Gastrocnemius medialis (tissue), 4 donors: ENCODE data around the gene GALNT15. TPM values are rescaled to one million over a fixed set of nuclear protein-coding genes. Genes with fewer than 3 reads are reported as not detected.

Experiments used
- ATAC-seq, 2 donors: fragments of 150-250 bp; one replicate each; pipeline ENCODE4 v1.9.1; 2016
- DNase-seq, 2 donors: peaks; one replicate each; pipeline ENCODE4 v3.0.0-alpha.2; 2019
- H3K27ac ChIP-seq, 4 donors: fragments of 200-600 bp; sonication (generic); 1 replicate in 1 of 4; 2 replicates in 3 of 4; pipeline ENCODE4 v1.5.1; 2016 to 2018; ENCODE audit warnings: mild to moderate bottlenecking in 2 of 4, moderate library complexity in 1 of 4
- H3K27me3 ChIP-seq, 3 donors: fragments of 200-600 bp; sonication (generic) in 2 of 3; 1 replicate in 1 of 3; 2 replicates in 2 of 3; pipeline versions ENCODE4 v1.5.1 to v1.6.0; 2016 to 2019; ENCODE audit warnings: mild to moderate bottlenecking in 1 of 3, moderate library complexity in 1 of 3
- H3K36me3 ChIP-seq, 2 donors: fragments of 200-600 bp; sonication (generic) in 1 of 2; one replicate each; pipeline ENCODE4 v1.5.1; 2017 to 2018
- H3K4me1 ChIP-seq, 2 donors: fragments of 200-600 bp; sonication (generic) in 1 of 2; one replicate each; pipeline ENCODE4 v1.5.1; 2016 to 2017; ENCODE audit warnings: mild to moderate bottlenecking in 2 of 2
- H3K4me3 ChIP-seq, 4 donors: fragments of 200-600 bp; sonication (generic) in 3 of 4; 1 replicate in 1 of 4; 2 replicates in 3 of 4; pipeline ENCODE4 v1.5.1; 2016 to 2019; ENCODE audit warnings: mild to moderate bottlenecking in 2 of 4
- H3K9me3 ChIP-seq, 3 donors: fragments of 200-600 bp; sonication (generic) in 2 of 3; 1 replicate in 1 of 3; 2 replicates in 2 of 3; pipeline ENCODE4 v1.5.1; 2016 to 2019
- CTCF ChIP-seq, 5 experiments: fragments of 450-650 bp in 3 of 5; fragments of 200-600 bp in 2 of 5; sonication (generic) in 2 of 5; IDR thresholded peaks in 4 of 5; conservative IDR thresholded peaks in 1 of 5; 1 replicate in 4 of 5; 2 replicates in 1 of 5; pipeline ENCODE4 v1.5.1; 2016 to 2019; ENCODE audit warnings: antibody characterized with exemption in 5 of 5, mild to moderate bottlenecking in 3 of 5, moderate library complexity in 3 of 5
- POLR2A ChIP-seq, 2 donors: fragments of 450-650 bp; IDR thresholded peaks; one replicate each; pipeline ENCODE4 v1.6.1; 2017; ENCODE audit warnings: antibody characterized with exemption in 2 of 2, mild to moderate bottlenecking in 2 of 2, moderate library complexity in 2 of 2
- in situ Hi-C, 4 donors: fragments of 200-750 bp; cut with MboI; loops; one replicate each; pipeline versions ENCODE4 v1.15.0 to v1.8.0; 2017; ENCODE audit warnings: low sequenced_read_pairs in 4 of 4
- intact Hi-C: fragments of 100-400 bp; cut with DNase I; formaldehyde crosslinking; loops from one replicate; pipeline ENCODE4 v1.15.1; 2023; ENCODE audit warnings: low total_unique reads
- total RNA-seq, 4 donors: library from RNA; depleted of rRNA; stranded (reverse); fragments of >200 nt; gene quantifications; one replicate each; pipeline versions ENCODE4 v1.1.0 to v1.2.3, GENCODE V29; 2016

The GALNT15 gene
- total RNA-seq, 4 donors from 2014 or later, result 57.6 to 94.0 (median 79.6) TPM

DNA sequence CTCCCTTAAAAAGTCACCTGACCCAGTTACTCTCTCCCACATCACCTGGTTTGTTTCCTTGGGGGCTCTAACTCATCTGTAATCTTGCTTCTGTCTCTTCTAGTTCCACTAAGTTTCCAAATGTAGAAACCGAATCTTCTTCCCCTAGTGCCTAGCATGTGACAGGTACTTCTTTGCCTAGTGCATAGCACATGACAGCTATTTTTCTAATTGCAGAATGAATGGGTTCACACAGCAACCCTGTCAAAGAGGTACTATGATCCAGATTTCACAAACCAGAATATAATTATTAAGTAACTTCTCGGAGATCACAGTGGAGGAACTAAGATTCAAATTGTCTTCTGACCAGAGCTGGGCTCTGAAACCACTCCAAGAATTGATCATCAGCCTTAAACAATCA lies 82.8 kb downstream of the GALNT15 start:
- peak in 1 of 2 donors; percentile 61 for ATAC-seq
- intact Hi-C loops (no loop called here), in situ Hi-C loops (loop anchor here in 1 of 4 donors (25.0 kb wide), 1 partner anchor 645 kb away; the partner anchor contains the start of genes BTD and HACL1)
- no peak for TF ChIP-seq CTCF (IDR thresholded peaks at IDR 0.05 in 4 of 5, conservative IDR thresholded peaks at IDR 0.05 in 1 of 5)
- no peak for TF ChIP-seq POLR2A (IDR thresholded peaks at IDR 0.05)
- Histone ChIP-seq H3K4me1 (peaks cover 49 to 51% of the 10 kb centered on the region in 2 donors), H3K27me3 (no peaks in the 10 kb centered on the region), H3K9me3 (no peaks in the 10 kb centered on the region), H3K4me3 (no peak overlapping the region), H3K36me3 (peaks cover 0 to 13% of the 10 kb centered on the region in 2 donors), H3K27ac (peak overlapping the region in 3 of 4 donors; percentile 62 to 85 (median 75))
- no peak for DNase-seq

GRCh38 chr3:16258177-16258576 lies 83.7 kb downstream of the GALNT15 start:
- no peaks in the 10 kb centered on the region for H3K9me3 ChIP-seq
- no peaks in the 10 kb centered on the region for H3K27me3 ChIP-seq
- H3K4me3 ChIP-seq, result no peak overlapping the region
- peaks cover 0 to 13% of the 10 kb centered on the region in 2 donors for H3K36me3 ChIP-seq
- peak overlapping the region; percentile 39 to 85 (median 68) for H3K27ac ChIP-seq
- ATAC-seq (peak in 1 of 2 donors; percentile 71), DNase-seq (no peak)
- in situ Hi-C loops (loop anchor here in 1 of 4 donors (25.0 kb wide), 1 partner anchor 646 kb away; the partner anchor contains the start of genes BTD and HACL1), intact Hi-C loops (no loop called here)
- TF ChIP-seq CTCF (IDR thresholded peaks at IDR 0.05 in 4 of 5, conservative IDR thresholded peaks at IDR 0.05 in 1 of 5) (no peak), POLR2A (IDR thresholded peaks at IDR 0.05) (no peak)
- H3K4me1 ChIP-seq, result peaks cover 44% of the 10 kb centered on the region in 2 donors

GRCh38 chr3:16258866-16259265 lies 84.4 kb downstream of the GALNT15 start:
- Histone ChIP-seq H3K9me3 (no peaks in the 10 kb centered on the region), H3K36me3 (peaks cover 0 to 13% of the 10 kb centered on the region in 2 donors), H3K4me1 (peaks cover 43 to 45% of the 10 kb centered on the region in 2 donors), H3K27me3 (no peaks in the 10 kb centered on the region), H3K27ac (peak overlapping the region; percentile 39 to 85 (median 68)), H3K4me3 (no peak overlapping the region)
- TF ChIP-seq POLR2A (IDR thresholded peaks at IDR 0.05) (no peak), CTCF (IDR thresholded peaks at IDR 0.05 in 4 of 5, conservative IDR thresholded peaks at IDR 0.05 in 1 of 5) (no peak)
- in situ Hi-C loops, result loop anchor here in 1 of 4 donors (25.0 kb wide), 1 partner anchor 647 kb away; the partner anchor contains the start of genes BTD and HACL1
- intact Hi-C loops, result no loop called here
- no peak for DNase-seq
- no peak for ATAC-seq

DNA sequence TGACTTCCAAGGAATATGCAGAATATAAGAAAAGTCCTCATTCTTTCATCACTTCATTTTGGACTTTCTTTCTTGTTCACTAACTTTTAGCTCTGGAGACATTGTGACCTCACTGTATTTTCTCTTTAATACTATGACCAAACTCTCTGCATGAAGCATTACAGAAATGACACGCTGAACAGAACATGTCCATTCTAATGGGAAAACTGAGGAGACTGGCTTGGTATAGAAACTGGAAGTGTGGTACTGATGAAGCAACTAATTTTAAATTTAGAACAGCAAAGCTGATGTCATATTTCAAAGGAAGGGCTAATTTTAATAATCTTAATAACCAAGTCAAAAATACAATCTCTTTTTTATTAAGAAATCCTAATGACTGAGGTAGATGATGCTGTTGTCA lies 85.6 kb downstream of the GALNT15 start:
- no peak overlapping the region for H3K27ac ChIP-seq
- ATAC-seq, result no peak
- no peaks in the 10 kb centered on the region for H3K9me3 ChIP-seq
- in situ Hi-C loops (loop anchor here in 1 of 4 donors (25.0 kb wide), 1 partner anchor 648 kb away; the partner anchor contains the start of genes BTD and HACL1), intact Hi-C loops (loop anchor here (10.0 kb wide), 1 partner anchor 635 kb away; no protein-coding TSS in a partner anchor)
- H3K4me1 ChIP-seq, result peaks cover 36 to 38% of the 10 kb centered on the region in 2 donors
- DNase-seq, result no peak
- no peaks in the 10 kb centered on the region for H3K27me3 ChIP-seq
- peaks cover 0 to 13% of the 10 kb centered on the region in 2 donors for H3K36me3 ChIP-seq
- TF ChIP-seq POLR2A (IDR thresholded peaks at IDR 0.05) (no peak), CTCF (IDR thresholded peaks at IDR 0.05 in 4 of 5, conservative IDR thresholded peaks at IDR 0.05 in 1 of 5) (no peak)
- no peak overlapping the region for H3K4me3 ChIP-seq
